Effector CD8-positive, alpha-beta T cell (primary cell): ENCODE results near the gene CD247.

ENCODE experiments used
- DNase-seq: peaks from one replicate; lab custom pipeline; 2025; lab: John Stamatoyannopoulos, UW

CD247 gene

DNA sequence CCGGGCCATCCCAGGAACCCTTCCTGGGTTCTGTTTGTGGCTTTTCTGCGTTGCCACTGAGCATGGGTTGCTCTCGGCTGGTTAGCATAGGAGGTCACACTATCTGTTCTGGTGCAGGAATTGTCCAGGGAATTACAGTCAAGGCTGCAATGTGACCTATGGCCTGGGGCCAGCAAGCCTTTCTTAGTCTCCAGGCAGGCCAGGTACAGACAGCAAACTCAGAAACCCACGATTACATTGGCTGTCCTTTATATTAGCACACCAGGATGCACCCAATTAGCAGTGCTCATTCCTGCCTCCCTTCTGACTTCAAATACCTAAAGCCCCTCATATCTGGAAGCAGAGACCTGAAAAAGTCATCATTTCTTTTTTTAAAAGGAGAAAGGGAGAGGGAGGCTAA lies 55.2 kb downstream of the CD247 start:
- DNase-seq: no peak

GRCh38 chr1:167462341-167462740 lies 56.0 kb downstream of the CD247 start:
- DNase-seq: no peak

DNA sequence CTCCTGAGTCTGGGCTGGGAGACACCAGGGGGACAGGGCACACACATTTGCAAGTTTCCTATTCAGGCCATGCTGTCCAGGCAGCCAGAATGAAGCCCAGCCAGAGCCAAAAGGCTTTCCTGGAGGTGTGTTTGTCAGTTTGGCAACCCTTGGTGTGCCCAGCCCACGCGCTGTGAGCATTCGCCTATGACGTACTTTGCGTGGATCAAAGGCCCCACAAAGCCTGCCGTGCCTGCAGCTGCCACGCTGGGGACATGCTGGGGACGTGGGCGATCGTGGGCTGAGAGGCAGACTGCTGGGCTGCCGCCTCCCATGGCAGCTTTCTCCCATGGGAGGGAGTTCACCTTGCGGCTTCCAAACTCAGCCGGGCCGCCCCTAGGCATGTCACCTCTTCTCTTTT lies 57.5 kb downstream of the CD247 start:
- peak; percentile 62 for DNase-seq

GRCh38 chr1:167457936-167458584 lies 60.3 kb downstream of the CD247 start:
- no peak for DNase-seq

DNA sequence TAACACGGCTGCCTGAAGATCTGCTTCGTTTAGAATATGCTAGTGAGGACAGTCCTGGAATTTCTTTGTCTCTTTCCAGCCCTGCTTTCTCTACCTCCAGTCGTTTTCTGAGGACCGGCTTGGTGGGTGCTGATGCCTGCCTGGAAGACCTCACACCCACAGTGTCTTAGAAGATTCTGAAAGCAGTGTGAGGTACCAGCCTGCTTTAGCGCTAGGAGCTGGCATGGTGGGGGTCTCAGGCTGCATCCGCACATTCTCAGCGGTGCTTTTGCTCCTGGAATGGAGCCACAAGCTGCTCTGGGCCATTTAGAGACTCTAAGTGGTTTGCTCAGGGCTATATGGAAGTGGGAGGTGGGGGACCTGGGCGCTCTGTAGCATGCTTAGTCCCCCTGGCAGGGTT lies 61.4 kb downstream of the CD247 start:
- DNase-seq: no peak

GRCh38 chr1:167456524-167456923 lies 61.8 kb downstream of the CD247 start:
- DNase-seq: no peak

DNA sequence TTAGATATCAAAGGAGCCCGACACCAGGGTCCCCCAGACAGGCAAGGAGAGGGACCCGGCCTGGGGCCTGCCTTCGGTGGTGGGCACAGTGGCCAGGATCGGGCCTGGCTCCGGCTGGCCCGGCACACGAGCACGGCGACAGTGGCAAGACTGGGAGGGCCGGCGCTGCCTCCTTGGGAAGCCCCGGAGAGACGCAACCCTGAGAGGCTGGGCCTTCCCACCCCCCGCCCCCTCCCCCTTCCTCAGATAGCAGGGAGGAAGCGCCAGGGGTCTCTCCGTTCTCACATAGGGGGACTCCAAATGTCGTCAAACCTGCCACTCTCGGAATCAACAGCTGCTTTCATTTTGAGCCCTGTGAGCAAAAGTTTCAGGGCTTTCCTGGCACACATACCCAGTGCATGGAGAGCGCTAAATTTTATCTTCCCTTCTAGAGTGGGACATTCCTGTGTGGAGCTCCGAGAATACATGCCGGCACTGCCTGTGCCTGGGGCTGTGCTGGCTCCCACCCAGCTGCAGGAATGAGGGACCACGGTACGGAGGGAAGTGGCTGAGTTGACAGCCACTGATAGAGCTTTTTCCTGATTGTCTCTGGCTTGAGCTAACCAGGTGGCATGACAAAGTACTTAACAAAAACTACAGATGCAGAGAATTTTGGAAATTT lies 62.4 kb downstream of the CD247 start:
- peak; percentile 64 for DNase-seq

GRCh38 chr1:167454894-167455785 lies 63.2 kb downstream of the CD247 start:
- peak; percentile 65 for DNase-seq

DNA sequence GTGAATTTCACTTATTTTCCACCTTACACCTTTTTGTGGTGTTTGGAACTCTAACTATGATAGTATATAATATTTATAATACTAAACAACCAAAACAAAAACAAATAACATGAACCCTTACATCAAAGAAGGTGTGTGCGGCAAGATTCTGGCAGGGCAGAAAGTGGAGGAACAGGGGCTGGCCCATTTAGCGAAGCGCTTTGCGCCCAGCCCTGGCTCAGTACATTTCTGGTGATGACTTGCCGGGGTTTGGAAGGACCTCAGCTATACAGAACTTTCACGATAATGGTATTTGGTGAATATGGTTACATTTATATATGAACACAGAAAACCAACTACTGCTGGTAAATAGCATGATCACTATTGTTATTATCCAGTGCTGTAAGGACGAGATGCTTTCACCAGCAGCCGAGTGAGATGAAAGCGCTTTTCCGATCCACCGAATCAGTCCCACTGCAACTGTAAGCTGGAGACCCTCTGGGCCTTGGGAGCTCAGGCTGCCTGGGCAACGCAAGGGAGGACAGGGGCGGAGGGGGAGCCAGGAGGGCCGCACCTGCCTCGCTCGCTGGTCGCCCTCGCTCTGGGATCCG lies 63.9 kb downstream of the CD247 start:
- no peak for DNase-seq

GRCh38 chr1:167453123-167453522 lies 65.2 kb downstream of the CD247 start:
- no peak for DNase-seq

DNA sequence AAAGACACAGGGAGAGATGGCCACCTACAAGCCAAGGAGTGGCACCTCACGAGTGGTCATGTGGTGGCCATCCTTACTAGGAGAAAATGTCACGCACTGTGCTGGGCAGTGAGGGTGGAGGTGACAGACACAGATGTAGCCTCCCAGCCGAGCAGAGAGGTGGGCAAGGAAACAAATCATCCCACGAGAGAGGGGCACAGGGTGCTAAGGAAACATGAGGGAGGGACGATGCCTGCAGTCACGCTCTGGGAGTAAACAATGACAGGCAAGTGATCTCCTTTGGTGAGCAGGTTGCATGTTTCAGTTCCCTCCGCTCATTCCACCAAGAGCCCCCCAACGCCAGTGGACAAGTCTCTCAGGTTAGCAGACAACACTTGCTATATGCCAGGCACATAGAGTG lies 65.8 kb downstream of the CD247 start:
- no peak for DNase-seq

GRCh38 chr1:167450843-167451242 lies 67.5 kb downstream of the CD247 start:
- DNase-seq: no peak

DNA sequence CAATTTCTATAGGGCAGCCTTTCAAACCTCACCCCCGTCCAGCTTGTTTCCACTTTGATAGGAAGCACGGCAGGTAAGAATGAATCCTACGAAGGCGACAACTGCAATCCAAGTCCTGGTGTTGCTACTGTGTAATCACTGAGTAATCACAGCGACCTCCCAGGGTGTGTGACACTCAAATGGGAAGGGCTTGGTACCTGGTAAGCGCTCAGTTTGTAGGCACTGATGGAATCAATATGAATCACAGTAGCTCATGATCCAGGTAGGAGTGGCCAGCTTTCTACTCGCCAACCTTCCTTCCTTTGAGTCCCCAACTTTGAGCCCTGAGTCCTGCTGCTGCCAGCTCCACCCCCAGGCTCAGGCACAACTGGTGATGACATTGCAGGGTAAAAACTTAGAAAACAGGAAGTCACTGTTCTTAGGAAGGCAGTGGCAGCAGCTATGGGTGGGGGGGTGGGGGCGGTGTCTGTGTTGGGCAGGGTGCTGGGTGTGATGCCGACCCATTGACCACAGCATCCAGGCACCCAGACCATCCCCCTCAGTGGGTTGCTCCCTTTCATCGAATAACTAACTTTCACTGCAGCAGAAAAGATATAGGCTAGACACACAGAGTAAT lies 70.7 kb downstream of the CD247 start:
- peak; percentile 56 for DNase-seq

- DNase-seq: no peak
These were observed 71.4 kb downstream of the CD247 start for GRCh38 chr1:167446966-167447365.

- no peak for DNase-seq
These were observed 74.6 kb downstream of the CD247 start for GRCh38 chr1:167443757-167444156.

DNA sequence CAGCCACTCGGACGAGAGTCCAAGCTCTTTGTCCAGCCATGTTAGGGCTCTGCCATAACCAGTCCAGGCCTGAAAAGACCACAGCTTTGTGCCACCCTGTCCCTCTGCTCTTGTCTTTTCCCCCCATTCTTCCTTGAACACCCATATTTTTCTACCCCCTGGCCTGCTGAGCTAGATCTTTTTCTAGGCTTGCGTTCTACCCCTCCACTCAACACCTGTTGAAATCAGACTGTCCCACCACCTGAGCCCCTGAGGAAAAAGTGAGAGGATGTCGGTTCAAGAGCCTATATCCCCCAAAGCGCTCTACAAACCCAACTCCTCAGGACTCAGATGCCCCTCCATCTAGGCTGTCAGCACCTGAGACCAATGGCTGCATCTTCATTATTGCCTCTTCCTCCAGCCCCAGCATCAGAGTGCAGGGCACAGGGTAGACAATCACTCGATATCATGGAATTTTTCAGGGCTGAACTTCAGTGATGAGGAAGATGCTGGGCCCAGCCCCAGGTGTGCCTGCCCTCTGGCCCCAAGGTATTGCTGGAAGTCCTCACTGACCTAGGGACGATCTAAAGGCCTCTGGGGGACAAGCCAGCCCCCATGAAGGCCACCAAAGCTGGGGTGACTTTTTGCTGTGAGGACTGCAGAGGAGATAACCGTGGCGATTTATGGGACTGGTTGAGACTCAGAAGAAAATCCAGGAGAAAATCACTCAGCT lies 75.3 kb downstream of the CD247 start:
- DNase-seq: no peak

DNA sequence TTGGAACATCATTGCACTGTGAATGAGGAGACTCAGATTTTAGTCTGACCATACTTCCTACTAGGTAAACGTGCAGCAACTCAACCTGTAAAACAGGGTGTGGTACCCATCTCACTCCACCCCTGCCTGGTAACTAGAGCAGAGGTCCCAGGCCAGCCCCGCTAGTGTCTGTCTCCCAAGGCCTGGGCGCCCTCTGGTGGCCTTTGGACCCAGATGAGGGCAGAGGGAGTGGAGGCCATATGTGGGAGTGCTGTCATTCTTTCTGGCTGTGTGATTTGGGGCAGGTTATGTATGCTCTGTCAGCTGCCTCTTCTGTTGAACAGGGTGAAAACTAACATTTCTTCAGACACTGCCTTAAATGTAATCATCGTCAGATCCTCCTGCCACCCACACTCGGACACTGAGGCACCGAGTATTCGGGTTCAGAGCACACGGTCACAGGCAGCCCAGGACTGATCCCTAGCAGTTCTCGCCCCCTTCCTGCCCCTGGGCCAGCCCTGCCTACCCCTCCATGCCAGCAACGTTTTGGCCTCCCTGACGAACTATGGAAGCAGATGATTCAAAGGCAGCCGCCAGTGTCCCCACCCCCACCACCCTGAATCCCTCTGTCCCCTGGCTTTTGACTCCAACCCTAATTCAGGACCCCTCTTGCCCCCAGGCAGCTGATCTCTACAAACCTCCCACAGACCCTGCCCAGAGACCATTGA lies 76.0 kb downstream of the CD247 start:
- peak; percentile 76 for DNase-seq

GRCh38 chr1:167441222-167441621 lies 77.1 kb downstream of the CD247 start:
- no peak for DNase-seq

- DNase-seq: no peak
These were observed 77.6 kb downstream of the CD247 start for GRCh38 chr1:167440776-167441175.

DNA sequence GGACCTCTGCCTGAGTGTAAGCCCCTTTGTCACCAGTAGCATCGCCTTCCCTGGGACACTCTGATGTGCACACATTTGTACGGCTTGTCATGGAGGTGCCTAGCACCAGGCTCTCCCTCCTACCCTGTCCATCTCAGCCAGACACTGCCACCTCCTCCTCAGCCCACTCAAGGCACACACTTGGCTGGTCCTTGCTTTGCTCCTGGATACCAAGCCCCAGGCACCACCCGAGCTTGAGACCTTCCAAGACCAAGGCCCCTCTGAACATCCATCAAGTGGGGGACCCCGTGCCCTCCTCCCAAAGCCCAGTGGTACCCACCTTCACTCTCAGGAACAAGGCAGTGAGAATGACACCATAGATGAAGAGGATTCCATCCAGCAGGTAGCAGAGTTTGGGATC lies 78.0 kb downstream of the CD247 start:
- DNase-seq: no peak
